ENCODE measurements around the gene SCLT1. TPM values are rescaled to one million over a fixed set of nuclear protein-coding genes. Genes with fewer than 3 reads are reported as not detected.

SCLT1 gene
- total RNA-seq, 2 donors from 2014 or later, result 19.5 to 21.2 TPM

GRCh38 chr4:129046055-129046959, 47.0 kb downstream of the SCLT1 start:
- DNase-seq, result no peak
- H3K9me3 ChIP-seq (ENCODE audit: control insufficient read depth, low read length, poor library complexity, severe bottlenecking), result no peaks in the 10 kb centered on the region
- Mint-ChIP-seq H3K27ac (peak overlapping the region; percentile 49), H3K27me3 (no peaks in the 10 kb centered on the region), H3K36me3 (ENCODE audit: low read depth) (peaks cover 2% of the 10 kb centered on the region), H3K4me3 (no peak overlapping the region), H3K4me1 (peaks cover 8% of the 10 kb centered on the region)
- ATAC-seq, result no peak

- H3K27ac Mint-ChIP-seq, result no peak overlapping the region
Observed at GRCh38 chr4:129043523-129043922, 49.8 kb downstream of the SCLT1 start.

DNA sequence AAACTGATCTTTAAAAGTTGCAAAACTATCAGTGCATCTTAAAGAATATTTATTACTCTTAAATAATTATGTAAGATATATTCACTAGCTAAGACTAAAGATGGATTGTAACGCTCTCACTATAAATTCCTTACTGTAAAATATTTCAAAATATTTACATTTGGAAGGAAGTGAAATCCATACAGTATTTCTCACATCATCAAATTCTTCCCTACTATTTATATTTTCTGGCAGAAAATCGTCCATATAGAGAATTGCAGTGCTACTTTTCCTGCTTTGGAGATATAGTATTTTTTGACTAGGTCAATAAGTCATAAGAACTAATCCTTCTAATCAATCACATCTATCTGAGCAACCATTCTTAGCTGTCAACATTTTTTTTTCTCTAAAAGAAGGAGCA, 52.9 kb downstream of the SCLT1 start:
- Mint-ChIP-seq H3K36me3 (ENCODE audit: low read depth) (peaks cover 5% of the 10 kb centered on the region), H3K27me3 (no peaks in the 10 kb centered on the region), H3K27ac (no peak overlapping the region), H3K4me1 (peaks cover 4% of the 10 kb centered on the region), H3K4me3 (no peak overlapping the region)
- no peaks in the 10 kb centered on the region for H3K9me3 ChIP-seq (ENCODE audit: control insufficient read depth, low read length, poor library complexity, severe bottlenecking)
- ATAC-seq, result no peak
- DNase-seq, result no peak

More at GRCh38 chr4:129043523-129043922, 49.8 kb downstream of the SCLT1 start:
- peaks cover 2% of the 10 kb centered on the region for H3K36me3 Mint-ChIP-seq (ENCODE audit: low read depth)
- H3K9me3 ChIP-seq (ENCODE audit: control insufficient read depth, low read length, poor library complexity, severe bottlenecking), result no peaks in the 10 kb centered on the region
- peaks cover 8% of the 10 kb centered on the region for H3K4me1 Mint-ChIP-seq
- H3K27me3 Mint-ChIP-seq, result no peaks in the 10 kb centered on the region
- no peak for DNase-seq
- H3K4me3 Mint-ChIP-seq, result no peak overlapping the region
- ATAC-seq, result no peak

DNA sequence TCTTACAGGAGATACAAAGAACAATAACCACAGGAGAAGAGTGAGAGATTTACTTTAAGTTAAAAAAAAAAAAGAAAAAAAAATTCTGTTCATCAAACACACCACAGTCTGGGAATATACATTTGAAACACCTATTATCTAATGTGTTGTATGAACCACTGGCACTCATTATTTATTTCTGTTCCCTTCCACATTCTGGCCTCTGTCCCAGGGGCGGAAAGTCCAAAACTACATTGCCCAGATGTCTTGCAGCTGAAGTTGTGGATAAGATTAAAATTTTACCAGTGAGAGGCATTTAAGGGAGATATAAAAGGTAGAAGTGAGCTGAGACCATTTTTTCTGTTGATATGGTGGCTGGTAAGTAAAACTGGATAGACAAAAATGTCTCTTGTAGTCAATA, 56.2 kb downstream of the SCLT1 start:
- Mint-ChIP-seq H3K4me3 (no peak overlapping the region), H3K27ac (no peak overlapping the region), H3K36me3 (ENCODE audit: low read depth) (peaks cover 4% of the 10 kb centered on the region), H3K27me3 (no peaks in the 10 kb centered on the region), H3K4me1 (no peaks in the 10 kb centered on the region)
- DNase-seq, result no peak
- ATAC-seq, result no peak
- H3K9me3 ChIP-seq (ENCODE audit: control insufficient read depth, low read length, poor library complexity, severe bottlenecking), result no peaks in the 10 kb centered on the region

DNA sequence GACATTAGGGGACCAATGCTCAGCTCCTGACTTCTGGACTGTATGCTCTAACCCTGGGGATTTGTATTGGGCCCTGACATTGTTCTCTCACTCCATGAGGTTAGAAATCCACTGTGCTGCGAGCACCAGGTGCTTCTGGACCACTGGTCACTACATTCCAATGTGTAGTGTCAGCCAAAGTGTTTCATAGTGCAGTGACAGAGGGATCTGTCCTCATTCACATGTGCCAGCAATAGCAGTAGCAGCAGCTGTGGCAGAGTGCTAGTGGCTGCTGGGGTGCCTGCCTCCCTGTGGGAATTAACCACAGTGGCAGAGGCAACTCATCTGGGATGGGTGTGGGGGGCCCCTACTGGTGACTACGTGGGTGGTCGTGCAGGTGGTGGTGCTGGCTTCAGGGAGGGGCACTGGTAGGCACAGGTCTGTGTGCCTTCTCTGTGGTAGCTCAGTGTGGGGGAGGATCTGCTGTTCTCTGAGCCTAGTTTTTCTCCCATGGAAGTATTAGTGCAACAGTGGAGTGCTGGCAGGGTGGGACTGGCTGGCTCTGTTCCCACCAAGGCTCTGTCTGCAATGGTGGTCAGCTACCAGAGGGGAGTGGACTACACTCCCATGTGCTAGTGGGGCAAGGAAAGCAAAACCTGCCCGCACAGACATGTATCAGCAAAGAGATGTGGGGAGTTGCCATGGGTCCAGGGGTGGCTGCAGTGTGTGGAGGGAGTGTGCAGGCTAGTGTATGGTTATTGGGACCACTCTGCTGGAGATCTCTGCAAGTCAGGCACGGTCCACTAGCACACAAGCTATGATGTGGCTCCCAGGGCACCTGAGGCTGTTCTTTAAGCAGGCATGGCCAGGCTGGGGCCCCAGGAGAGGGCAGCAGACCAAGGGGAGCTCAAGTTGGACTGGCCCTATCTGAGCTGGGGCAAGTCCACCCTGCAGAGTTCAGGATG, 78.5 kb downstream of the SCLT1 start:
- H3K27me3 Mint-ChIP-seq, result no peaks in the 10 kb centered on the region
- H3K27ac Mint-ChIP-seq, result no peak overlapping the region

GRCh38 chr4:129008096-129008495, 85.2 kb downstream of the SCLT1 start:
- no peaks in the 10 kb centered on the region for H3K27me3 Mint-ChIP-seq
- no peaks in the 10 kb centered on the region for H3K4me1 Mint-ChIP-seq
- H3K9me3 ChIP-seq (ENCODE audit: control insufficient read depth, low read length, poor library complexity, severe bottlenecking), result peaks cover 3% of the 10 kb centered on the region
- DNase-seq (no peak), ATAC-seq (no peak)
- no peaks in the 10 kb centered on the region for H3K36me3 Mint-ChIP-seq (ENCODE audit: low read depth)
- no peak overlapping the region for H3K4me3 Mint-ChIP-seq
- H3K27ac Mint-ChIP-seq, result no peak overlapping the region

More for the DNA sequence above, 78.5 kb downstream of the SCLT1 start:
- Mint-ChIP-seq H3K4me3 (no peak overlapping the region), H3K4me1 (no peaks in the 10 kb centered on the region), H3K36me3 (ENCODE audit: low read depth) (peaks cover 4% of the 10 kb centered on the region)
- no peak for DNase-seq
- no peak for ATAC-seq
- no peaks in the 10 kb centered on the region for H3K9me3 ChIP-seq (ENCODE audit: control insufficient read depth, low read length, poor library complexity, severe bottlenecking)

GRCh38 chr4:128986908-128987307, 106.4 kb downstream of the SCLT1 start:
- no peaks in the 10 kb centered on the region for H3K27me3 Mint-ChIP-seq
- H3K36me3 Mint-ChIP-seq (ENCODE audit: low read depth), result peaks cover 9% of the 10 kb centered on the region
- H3K27ac Mint-ChIP-seq, result no peak overlapping the region
- no peaks in the 10 kb centered on the region for H3K4me1 Mint-ChIP-seq
- H3K4me3 Mint-ChIP-seq, result no peak overlapping the region
- ATAC-seq, result no peak
- no peak for DNase-seq
- no peaks in the 10 kb centered on the region for H3K9me3 ChIP-seq (ENCODE audit: control insufficient read depth, low read length, poor library complexity, severe bottlenecking)

DNA sequence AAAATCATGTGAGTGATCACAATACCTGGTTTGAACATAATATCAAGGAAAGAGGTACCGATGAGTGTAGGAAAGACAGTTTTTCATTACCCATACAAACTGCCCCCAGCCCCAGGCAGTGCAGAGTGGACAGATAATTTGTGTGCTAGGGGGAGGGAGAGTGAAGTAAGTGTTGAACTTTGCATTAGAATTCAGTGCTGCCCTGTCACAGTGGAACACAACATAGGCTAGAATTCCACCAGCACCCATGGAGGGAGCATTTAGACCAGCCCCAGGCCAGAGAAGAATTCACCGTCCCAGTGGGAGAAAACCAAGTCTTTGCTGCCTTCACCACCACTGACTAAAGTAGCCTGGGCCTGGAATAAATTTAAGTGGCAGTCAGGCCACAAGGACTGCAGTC, 107.3 kb downstream of the SCLT1 start:
- no peak overlapping the region for H3K4me3 Mint-ChIP-seq
- ATAC-seq, result no peak
- no peak for DNase-seq
- no peaks in the 10 kb centered on the region for H3K27me3 Mint-ChIP-seq
- no peaks in the 10 kb centered on the region for H3K9me3 ChIP-seq (ENCODE audit: control insufficient read depth, low read length, poor library complexity, severe bottlenecking)
- H3K36me3 Mint-ChIP-seq (ENCODE audit: low read depth), result peaks cover 10% of the 10 kb centered on the region
- no peaks in the 10 kb centered on the region for H3K4me1 Mint-ChIP-seq
- no peak overlapping the region for H3K27ac Mint-ChIP-seq

- DNase-seq, result no peak
- Mint-ChIP-seq H3K4me1 (no peaks in the 10 kb centered on the region), H3K27ac (no peak overlapping the region), H3K27me3 (no peaks in the 10 kb centered on the region), H3K4me3 (no peak overlapping the region), H3K36me3 (ENCODE audit: low read depth) (peaks cover 8% of the 10 kb centered on the region)
- H3K9me3 ChIP-seq (ENCODE audit: control insufficient read depth, low read length, poor library complexity, severe bottlenecking), result no peaks in the 10 kb centered on the region
- ATAC-seq, result no peak
Observed at GRCh38 chr4:128983771-128984485, 109.4 kb downstream of the SCLT1 start.

- no peak overlapping the region for H3K27ac Mint-ChIP-seq
- ATAC-seq (no peak), DNase-seq (no peak)
- no peaks in the 10 kb centered on the region for H3K27me3 Mint-ChIP-seq
- peaks cover 6% of the 10 kb centered on the region for H3K36me3 Mint-ChIP-seq (ENCODE audit: low read depth)
- no peaks in the 10 kb centered on the region for H3K4me1 Mint-ChIP-seq
- H3K9me3 ChIP-seq (ENCODE audit: control insufficient read depth, low read length, poor library complexity, severe bottlenecking), result no peaks in the 10 kb centered on the region
- H3K4me3 Mint-ChIP-seq, result no peak overlapping the region
Observed at GRCh38 chr4:128981377-128981776, 112.0 kb downstream of the SCLT1 start.

DNA sequence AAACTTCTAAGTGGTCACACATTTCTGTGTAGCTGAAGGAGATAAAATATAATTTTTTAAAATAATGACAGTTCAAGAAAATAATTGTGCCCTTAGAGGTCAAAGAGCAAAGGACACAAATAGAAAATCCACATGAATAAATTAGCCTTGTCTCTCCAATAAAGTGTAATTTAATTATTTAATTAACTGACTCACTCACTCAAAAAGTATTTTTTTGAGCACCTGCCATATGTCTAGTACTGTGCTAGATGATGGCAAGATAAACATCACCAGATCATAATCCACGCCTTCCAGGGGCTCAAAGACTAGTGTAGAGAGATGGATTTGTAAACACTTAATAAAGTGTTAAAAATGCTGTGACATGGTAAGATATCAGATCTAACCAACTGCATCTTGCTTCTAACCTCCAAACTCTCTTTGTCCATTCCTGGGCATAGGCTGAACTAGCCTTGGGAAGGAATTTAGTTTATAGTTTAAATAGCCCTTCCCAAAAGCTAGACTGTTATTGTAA, 112.5 kb downstream of the SCLT1 start:
- Mint-ChIP-seq H3K27me3 (no peaks in the 10 kb centered on the region), H3K27ac (no peak overlapping the region), H3K36me3 (ENCODE audit: low read depth) (peaks cover 5% of the 10 kb centered on the region), H3K4me1 (no peaks in the 10 kb centered on the region), H3K4me3 (no peak overlapping the region)
- no peak for DNase-seq
- ATAC-seq, result no peak
- H3K9me3 ChIP-seq (ENCODE audit: control insufficient read depth, low read length, poor library complexity, severe bottlenecking), result no peaks in the 10 kb centered on the region

DNA sequence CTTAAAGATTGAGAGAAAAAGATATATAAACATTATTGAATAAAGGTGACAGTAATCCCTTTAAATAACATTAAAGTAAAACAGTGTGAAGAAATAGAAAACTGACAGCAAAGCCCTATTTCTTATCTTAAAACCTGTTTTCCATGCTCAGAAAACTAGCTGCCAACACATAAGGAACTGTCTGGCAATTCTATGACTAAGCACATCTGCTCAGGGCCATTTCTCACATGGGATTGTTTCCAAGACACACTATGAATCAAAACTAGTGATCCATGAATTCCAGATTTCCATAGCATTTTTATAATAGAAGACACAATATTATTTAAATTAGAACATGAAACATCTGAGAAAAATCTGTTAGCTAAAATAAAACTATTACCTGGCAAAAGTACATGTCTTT, 113.4 kb downstream of the SCLT1 start:
- no peak overlapping the region for H3K27ac Mint-ChIP-seq
- no peak for ATAC-seq
- peaks cover 3% of the 10 kb centered on the region for H3K36me3 Mint-ChIP-seq (ENCODE audit: low read depth)
- H3K9me3 ChIP-seq (ENCODE audit: control insufficient read depth, low read length, poor library complexity, severe bottlenecking), result no peaks in the 10 kb centered on the region
- no peaks in the 10 kb centered on the region for H3K27me3 Mint-ChIP-seq
- no peak overlapping the region for H3K4me3 Mint-ChIP-seq
- H3K4me1 Mint-ChIP-seq, result no peaks in the 10 kb centered on the region
- DNase-seq, result no peak

DNA sequence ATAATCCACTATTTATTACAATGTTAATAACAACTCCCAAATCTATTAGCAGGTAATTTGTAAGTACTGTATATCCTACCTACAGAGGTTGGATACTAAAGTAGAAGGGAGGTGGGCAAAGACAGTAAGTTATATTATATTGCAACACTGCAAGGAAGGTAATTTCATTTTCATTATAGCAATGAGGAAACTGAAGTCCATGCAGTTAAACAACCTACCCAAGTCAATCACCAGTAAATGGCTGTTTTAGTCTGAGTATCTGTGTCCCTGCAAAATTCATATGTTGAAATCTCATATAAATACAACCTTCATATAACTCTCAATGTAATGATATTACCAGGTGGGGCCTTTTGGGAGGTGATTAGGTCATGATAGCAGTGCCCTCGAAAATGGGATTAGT, 114.4 kb downstream of the SCLT1 start:
- H3K9me3 ChIP-seq (ENCODE audit: control insufficient read depth, low read length, poor library complexity, severe bottlenecking), result no peaks in the 10 kb centered on the region
- Mint-ChIP-seq H3K4me1 (no peaks in the 10 kb centered on the region), H3K4me3 (no peak overlapping the region), H3K27me3 (no peaks in the 10 kb centered on the region), H3K36me3 (ENCODE audit: low read depth) (peaks cover 3% of the 10 kb centered on the region), H3K27ac (no peak overlapping the region)
- ATAC-seq (no peak), DNase-seq (no peak)

All from T-helper 17 cell (primary cell).